Osteocyte (in vitro differentiated cells): Measurements from ENCODE around the gene XAGE3. TPM values are rescaled to one million over a fixed set of nuclear protein-coding genes. Genes with fewer than 3 reads are reported as not detected.
"Not testable (repeated sequence)": the region's sequence is repeated elsewhere in the genome, so short reads cannot be mapped to it uniquely, and the experiment has no call there.

Experiments
- DNase-seq: peaks from one replicate; pipeline ENCODE4 v3.0.0; 2021; ENCODE audit warnings: mixed read lengths; ENCODE audit not compliant: unreplicated experiment; ENCODE audit errors: extremely low spot score
- H3K27ac Mint-ChIP-seq: one replicate; pipeline ENCODE4 v1.8.0; 2021; ENCODE audit warnings: mild to moderate bottlenecking, mixed read lengths; ENCODE audit not compliant: unreplicated experiment
- H3K27me3 Mint-ChIP-seq: one replicate; pipeline ENCODE4 v1.8.0; 2021; ENCODE audit warnings: mixed read lengths; ENCODE audit not compliant: unreplicated experiment
- H3K36me3 Mint-ChIP-seq: one replicate; pipeline ENCODE4 v1.8.0; 2021; ENCODE audit warnings: mixed read lengths; ENCODE audit not compliant: unreplicated experiment
- H3K4me1 Mint-ChIP-seq: one replicate; pipeline ENCODE4 v1.8.0; 2021; ENCODE audit warnings: mixed read lengths; ENCODE audit not compliant: unreplicated experiment
- H3K4me3 Mint-ChIP-seq: one replicate; pipeline ENCODE4 v1.8.0; 2021; ENCODE audit warnings: mild to moderate bottlenecking, moderate library complexity, mixed read lengths; ENCODE audit not compliant: unreplicated experiment
- H3K9me3 Mint-ChIP-seq: one replicate; pipeline ENCODE4 v1.8.0; 2021; ENCODE audit warnings: mixed read lengths; ENCODE audit not compliant: unreplicated experiment
- CTCF ChIP-seq: fragments of 200-600 bp; sonication (generic); IDR thresholded peaks from 2 replicates; pipeline ENCODE4 v1.5.0; 2021; ENCODE audit warnings: antibody characterized with exemption, mild to moderate bottlenecking, moderate library complexity
- long read RNA-seq: library from polyadenylated mRNA; unstranded; transcript quantifications from one replicate; pipeline ENCODE4 v2.0.0, GENCODE V29; 2021
- total RNA-seq: library from RNA; stranded (reverse); gene quantifications from 2 replicates; pipeline ENCODE4 v1.2.1, GENCODE V29; 2021

Gene XAGE3, protein sequence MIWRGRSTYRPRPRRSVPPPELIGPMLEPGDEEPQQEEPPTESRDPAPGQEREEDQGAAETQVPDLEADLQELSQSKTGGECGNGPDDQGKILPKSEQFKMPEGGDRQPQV
- total RNA-seq, result not detected in 2 replicates
- long read RNA-seq, result 0 reads

DNA sequence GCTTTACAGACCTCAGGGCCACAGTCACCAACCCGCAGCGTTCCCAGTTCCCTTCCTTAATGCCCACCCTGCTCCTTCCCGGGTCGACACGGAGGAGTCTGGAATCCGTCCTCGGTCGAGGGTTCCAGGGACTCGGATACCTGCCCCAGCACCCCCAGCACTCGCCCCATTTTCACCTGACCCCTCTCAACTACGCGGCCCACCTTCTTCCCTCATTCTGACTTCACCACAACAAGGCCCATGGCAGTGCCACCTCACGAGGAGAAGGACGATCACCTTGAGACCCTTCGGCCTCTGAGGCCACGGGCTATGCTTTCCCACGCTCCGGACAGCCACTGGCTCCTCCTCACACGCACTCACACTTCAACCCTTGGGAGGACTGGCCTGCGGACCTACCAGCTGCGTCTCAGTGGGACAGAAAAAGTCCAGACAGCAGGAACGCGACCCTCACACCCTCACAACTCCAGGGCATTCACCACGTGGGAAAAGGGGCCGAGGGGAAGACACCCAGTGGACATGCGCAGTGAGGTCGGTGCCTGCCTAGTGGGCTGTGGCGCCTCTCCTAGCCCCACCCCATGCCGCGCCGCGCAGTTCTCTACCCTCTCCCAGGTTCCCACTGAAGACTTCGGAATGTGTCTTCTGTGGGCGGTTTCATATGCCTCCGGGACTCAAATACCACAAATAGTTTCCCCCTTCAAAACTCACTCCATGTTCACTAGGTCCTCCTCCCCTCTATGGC is at the start of gene XAGE3:
Gene XAGE3 (minus strand): TSS at position 474 of the 739 bp plus-strand sequence. CDS start 950 bp downstream, outside the sequence.
- H3K4me3 Mint-ChIP-seq, result no peak within 1 kb of the TSS
- no peak for DNase-seq
- H3K36me3 Mint-ChIP-seq, result no peaks in the 10 kb centered on the region
- H3K9me3 Mint-ChIP-seq, result peaks cover 4% of the 10 kb centered on the region
- no peak within 1 kb of the TSS for H3K27ac Mint-ChIP-seq
- no peak for TF ChIP-seq CTCF
- H3K27me3 Mint-ChIP-seq, result peaks cover 11% of the 10 kb centered on the region
- no peaks in the 10 kb centered on the region for H3K4me1 Mint-ChIP-seq

DNA sequence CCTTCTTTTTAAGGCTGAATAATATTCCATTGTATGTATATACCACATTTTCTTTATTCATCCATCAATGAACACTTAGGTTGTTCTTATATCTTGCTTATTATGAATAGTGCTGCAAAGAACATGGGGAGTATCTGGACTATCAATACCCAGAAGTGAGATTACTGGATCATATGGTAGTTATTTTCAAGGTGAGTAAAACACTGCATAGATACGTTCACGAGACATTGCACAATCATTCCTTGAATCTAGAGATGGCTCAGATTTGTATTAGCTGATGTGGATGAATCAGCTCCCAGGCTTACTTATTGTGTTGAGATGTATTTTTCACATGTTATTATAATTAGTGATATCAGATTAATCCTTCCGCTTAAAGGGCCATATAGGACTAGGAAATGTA is 46.8 kb upstream of the XAGE3 start:
- H3K27ac Mint-ChIP-seq, H3K27me3 Mint-ChIP-seq, H3K9me3 Mint-ChIP-seq, DNase-seq, H3K4me3 Mint-ChIP-seq, H3K36me3 Mint-ChIP-seq, H3K4me1 Mint-ChIP-seq: not testable (repeated sequence)

- not testable (repeated sequence) for H3K4me3 Mint-ChIP-seq, H3K27ac Mint-ChIP-seq, H3K36me3 Mint-ChIP-seq, DNase-seq, H3K4me1 Mint-ChIP-seq, H3K27me3 Mint-ChIP-seq, H3K9me3 Mint-ChIP-seq
These were observed 45.8 kb upstream of the XAGE3 start for GRCh38 chrX:52913681-52914080.

- not testable (repeated sequence) for H3K36me3 Mint-ChIP-seq, H3K27ac Mint-ChIP-seq, H3K4me3 Mint-ChIP-seq, DNase-seq, H3K27me3 Mint-ChIP-seq, H3K9me3 Mint-ChIP-seq, H3K4me1 Mint-ChIP-seq
These were observed 41.6 kb upstream of the XAGE3 start for GRCh38 chrX:52909313-52909969.

- not testable (repeated sequence) for H3K9me3 Mint-ChIP-seq, H3K36me3 Mint-ChIP-seq, DNase-seq, H3K4me3 Mint-ChIP-seq, H3K27me3 Mint-ChIP-seq, H3K27ac Mint-ChIP-seq, H3K4me1 Mint-ChIP-seq
These were observed 40.0 kb upstream of the XAGE3 start for GRCh38 chrX:52907900-52908299.

- H3K4me1 Mint-ChIP-seq, H3K4me3 Mint-ChIP-seq, DNase-seq, H3K36me3 Mint-ChIP-seq, H3K27me3 Mint-ChIP-seq, H3K9me3 Mint-ChIP-seq, H3K27ac Mint-ChIP-seq: not testable (repeated sequence)
These were observed 39.3 kb upstream of the XAGE3 start for GRCh38 chrX:52907137-52907536.

GRCh38 chrX:52906072-52906471 is 38.2 kb upstream of the XAGE3 start:
- not testable (repeated sequence) for H3K27ac Mint-ChIP-seq, H3K36me3 Mint-ChIP-seq, DNase-seq, H3K4me3 Mint-ChIP-seq, H3K9me3 Mint-ChIP-seq, H3K27me3 Mint-ChIP-seq, H3K4me1 Mint-ChIP-seq

DNA sequence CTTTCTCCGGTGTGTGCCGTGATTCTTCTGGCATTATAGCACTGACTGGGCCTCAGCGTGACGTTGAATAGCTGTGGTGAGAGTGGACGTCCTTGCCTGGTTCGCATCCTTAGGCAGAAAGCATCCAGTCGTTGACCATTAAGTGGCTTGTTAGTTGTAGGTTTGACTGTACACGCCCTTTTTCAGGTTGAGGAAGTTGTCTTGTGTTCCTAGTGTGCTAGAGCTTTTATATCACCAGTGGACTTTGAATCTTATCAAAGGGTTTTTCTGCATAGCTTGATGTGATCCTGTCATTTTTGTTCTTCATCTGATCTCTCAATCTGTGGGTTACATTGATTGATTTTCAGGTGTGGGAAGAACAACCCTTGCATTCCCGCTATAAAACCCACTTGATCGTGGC is 37.6 kb upstream of the XAGE3 start:
- H3K9me3 Mint-ChIP-seq, H3K36me3 Mint-ChIP-seq, H3K27ac Mint-ChIP-seq: not testable (repeated sequence)

DNA sequence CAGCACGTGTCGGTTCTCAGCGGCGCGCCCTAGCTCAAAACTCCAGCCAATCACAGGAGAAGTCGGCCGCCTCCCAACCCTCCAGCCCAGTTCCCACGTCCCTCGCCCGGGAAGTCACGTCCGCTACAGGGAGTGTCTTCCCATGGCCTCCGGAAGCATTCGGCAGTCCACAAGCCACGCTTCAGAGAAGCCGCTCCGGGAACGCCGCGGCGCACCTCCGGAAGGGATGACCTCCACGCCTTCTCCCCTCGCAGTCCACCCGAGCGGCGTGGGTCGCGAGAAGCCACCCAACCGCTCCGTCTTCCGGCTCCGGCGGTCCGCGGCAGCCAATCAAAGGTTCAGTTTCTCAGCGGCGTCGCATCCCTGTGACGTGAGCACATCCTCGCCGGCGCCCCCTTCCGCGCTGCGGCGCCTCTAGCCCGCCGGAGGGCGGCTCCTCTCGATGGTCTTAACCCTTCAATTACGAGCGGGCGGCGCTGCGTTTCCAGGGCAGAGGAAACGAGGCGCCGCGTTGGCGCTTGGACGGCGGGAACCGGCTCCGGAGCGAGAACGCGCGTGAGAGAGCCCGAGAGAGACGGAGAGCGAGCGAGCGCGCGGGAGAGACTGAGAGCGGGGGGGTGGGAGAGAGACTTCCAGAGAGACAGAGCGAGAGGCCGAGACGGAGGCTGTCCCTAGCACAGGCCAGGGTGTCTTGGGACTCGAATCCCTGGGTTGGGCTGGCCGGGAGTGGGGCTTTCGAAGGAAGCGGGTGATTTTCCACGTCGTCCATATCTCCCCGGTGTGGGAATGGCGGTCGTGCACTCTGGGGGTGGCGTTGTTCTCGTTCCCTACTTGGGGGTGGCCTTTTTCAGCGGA is 29.2 kb upstream of the XAGE3 start, which contains the start of gene FAM156B:
Gene FAM156B (plus strand): TSS at position 476 of the 855 bp plus-strand sequence. CDS start 9,896 bp downstream, outside the sequence.
- not testable (repeated sequence) for H3K27ac Mint-ChIP-seq, H3K36me3 Mint-ChIP-seq, H3K27me3 Mint-ChIP-seq, H3K4me1 Mint-ChIP-seq, H3K4me3 Mint-ChIP-seq, DNase-seq, H3K9me3 Mint-ChIP-seq

More for the DNA sequence above, 37.6 kb upstream of the XAGE3 start:
- H3K27me3 Mint-ChIP-seq, DNase-seq, H3K4me1 Mint-ChIP-seq, H3K4me3 Mint-ChIP-seq: not testable (repeated sequence)

DNA sequence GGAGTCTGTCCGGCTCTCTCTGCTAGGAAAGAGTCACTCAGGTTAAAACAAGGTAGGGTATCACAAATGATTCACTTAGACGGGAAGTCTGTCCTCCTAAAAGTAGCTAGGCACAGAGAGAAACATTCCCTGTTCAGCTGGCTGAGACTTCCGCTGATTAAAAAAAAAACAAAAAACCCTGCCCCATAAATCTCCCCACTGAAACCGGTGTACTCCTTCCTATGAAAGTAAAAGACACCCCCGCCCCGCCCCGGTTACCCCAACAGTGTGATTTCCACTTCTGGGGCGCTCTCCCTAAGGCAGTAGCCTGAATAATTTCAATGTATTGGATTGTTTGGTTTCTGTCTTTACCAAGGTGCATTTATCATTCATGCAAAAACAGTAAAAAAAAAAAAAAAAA is 28.6 kb upstream of the XAGE3 start:
- H3K4me3 Mint-ChIP-seq, H3K27me3 Mint-ChIP-seq, H3K9me3 Mint-ChIP-seq, H3K36me3 Mint-ChIP-seq, H3K4me1 Mint-ChIP-seq, H3K27ac Mint-ChIP-seq, DNase-seq: not testable (repeated sequence)
